Liver (tissue), 9 donors: ENCODE results near the gene HEYL. TPM values are rescaled to one million over a fixed set of nuclear protein-coding genes. Genes with fewer than 3 reads are reported as not detected.

ENCODE experiments used
- DNase-seq: peaks from one replicate; pipeline ENCODE4 v3.0.0-alpha.2; 2017; ENCODE audit warnings: low spot score
- H3K27ac ChIP-seq, 2 donors: one replicate each; pipeline ENCODE4 v1.7.0; 2013; ENCODE audit warnings: inconsistent platforms in 2 of 2, low read length in 2 of 2, control low read depth in 1 of 2, low read depth in 1 of 2, mild to moderate bottlenecking in 1 of 2
- H3K27me3 ChIP-seq, 4 donors: one replicate each; pipeline versions ENCODE4 v1.6.1 to v1.7.0; 2013; ENCODE audit warnings: low read length in 3 of 4, inconsistent platforms in 1 of 4, mild to moderate bottlenecking in 1 of 4, moderate library complexity in 1 of 4; ENCODE audit not compliant: control insufficient read depth in 4 of 4, insufficient read depth in 4 of 4
- H3K36me3 ChIP-seq, 4 donors: one replicate each; pipeline versions ENCODE4 v1.6.1 to v1.7.0; 2013; ENCODE audit warnings: low read length in 3 of 4, mild to moderate bottlenecking in 3 of 4, low read depth in 1 of 4, moderate library complexity in 1 of 4; ENCODE audit not compliant: control insufficient read depth in 4 of 4, insufficient read depth in 3 of 4
- H3K4me1 ChIP-seq, 4 donors: one replicate each; pipeline versions ENCODE4 v1.6.1 to v1.7.0; 2013; ENCODE audit warnings: low read length in 3 of 4, mild to moderate bottlenecking in 3 of 4, moderate library complexity in 1 of 4; ENCODE audit not compliant: control insufficient read depth in 4 of 4, insufficient read depth in 4 of 4
- H3K4me3 ChIP-seq, 3 donors: one replicate each; pipeline versions ENCODE4 v1.6.1 to v1.7.0; 2013; ENCODE audit warnings: low read length in 3 of 3, control low read depth in 1 of 3, low read depth in 1 of 3, mild to moderate bottlenecking in 1 of 3
- H3K9ac ChIP-seq, 2 donors: one replicate each; pipeline ENCODE4 v1.7.0; 2013; ENCODE audit warnings: low read length in 2 of 2, mild to moderate bottlenecking in 2 of 2, moderate library complexity in 2 of 2, control low read depth in 1 of 2, low read depth in 1 of 2
- H3K9me3 ChIP-seq, 4 donors: one replicate each; pipeline versions ENCODE4 v1.6.1 to v1.7.0; 2013; ENCODE audit warnings: low read length in 3 of 4; ENCODE audit not compliant: control insufficient read depth in 4 of 4
- CTCF ChIP-seq: fragments of 150-350 bp; IDR thresholded peaks from 2 replicates; pipeline ENCODE4 v1.5.1; 2017; ENCODE audit warnings: improper control_type of control experiment, low read depth, low read length; ENCODE audit not compliant: missing input control
- EGR1 ChIP-seq, 2 donors: IDR thresholded peaks; 2 replicates each; pipeline ENCODE4 v1.6.1; 2016 to 2018; ENCODE audit warnings: antibody characterized with exemption in 2 of 2, low read depth in 2 of 2
- FOXA1 ChIP-seq: IDR thresholded peaks from 2 replicates; pipeline ENCODE4 v1.6.1; 2016; ENCODE audit warnings: antibody characterized with exemption
- FOXA2 ChIP-seq: IDR thresholded peaks from 2 replicates; pipeline ENCODE4 v1.6.1; 2016; ENCODE audit warnings: antibody characterized with exemption
- GABPA ChIP-seq, 2 donors: IDR thresholded peaks in 1 of 2; conservative IDR thresholded peaks in 1 of 2; 2 replicates each; pipeline ENCODE4 v1.6.1; 2016; ENCODE audit warnings: antibody characterized with exemption in 2 of 2, mild to moderate bottlenecking in 1 of 2, moderate library complexity in 1 of 2
- HNF4A ChIP-seq, 2 donors: conservative IDR thresholded peaks; 2 replicates each; pipeline ENCODE4 v1.6.1; 2016; ENCODE audit warnings: antibody characterized with exemption in 2 of 2, mild to moderate bottlenecking in 2 of 2
- HNF4G ChIP-seq: IDR thresholded peaks from 2 replicates; pipeline ENCODE4 v1.6.1; 2016; ENCODE audit warnings: antibody characterized with exemption
- JUND ChIP-seq, 2 donors: IDR thresholded peaks; 2 replicates each; pipeline ENCODE4 v1.6.1; 2016; ENCODE audit warnings: antibody characterized with exemption in 2 of 2
- MAX ChIP-seq: IDR thresholded peaks from 2 replicates; pipeline ENCODE4 v1.6.1; 2016; ENCODE audit warnings: antibody characterized with exemption
- NR2F2 ChIP-seq: IDR thresholded peaks from 2 replicates; pipeline ENCODE4 v1.6.1; 2016; ENCODE audit warnings: antibody characterized with exemption
- RAD21 ChIP-seq, 2 donors: IDR thresholded peaks; 2 replicates each; pipeline ENCODE4 v1.6.1; 2016; ENCODE audit warnings: antibody characterized with exemption in 2 of 2, mild to moderate bottlenecking in 2 of 2
- REST ChIP-seq: IDR thresholded peaks from 2 replicates; pipeline ENCODE4 v1.6.1; 2016; ENCODE audit warnings: antibody characterized with exemption, mild to moderate bottlenecking
- RXRA ChIP-seq, 2 donors: IDR thresholded peaks; 2 replicates each; pipeline ENCODE4 v1.6.1; 2017 to 2018; ENCODE audit warnings: antibody characterized with exemption in 2 of 2, mild to moderate bottlenecking in 1 of 2
- SP1 ChIP-seq: IDR thresholded peaks from 2 replicates; pipeline ENCODE4 v1.6.1; 2018; ENCODE audit warnings: antibody characterized with exemption, mild to moderate bottlenecking
- TAF1 ChIP-seq: conservative IDR thresholded peaks from 2 replicates; pipeline ENCODE4 v1.6.1; 2016; ENCODE audit warnings: antibody characterized with exemption, mild to moderate bottlenecking
- YY1 ChIP-seq: IDR thresholded peaks from 2 replicates; pipeline ENCODE4 v1.6.1; 2016; ENCODE audit warnings: antibody characterized with exemption, mild to moderate bottlenecking
- ZBTB33 ChIP-seq: IDR thresholded peaks from 2 replicates; pipeline ENCODE4 v1.6.1; 2016; ENCODE audit warnings: antibody characterized with exemption
- WGBS: extraction: QIAGEN DNeasy Blood & Tissue Kit; methylation state at CpG from one replicate; pipeline ENCODE4 v1.1.7; 2013; 5-methylcytosine and 5-hydroxymethylcytosine counted together
- polyA plus RNA-seq, 2 donors: library from polyadenylated mRNA; stranded (reverse) in 1 of 2; unstranded in 1 of 2; fragments of 200-250 nt in 1 of 2; fragments of >200 nt in 1 of 2; fragmentation: Nextera tagmentation in 1 of 2; extraction: Ambion mirVana in 1 of 2; gene quantifications; one replicate each; pipeline versions ENCODE4 v1.2.1 to v1.2.3, GENCODE V29; 2013 to 2015
- total RNA-seq, 2 donors: library from RNA; depleted of rRNA; stranded (reverse); fragments of >200 nt; gene quantifications; one replicate each; pipeline ENCODE4 v1.2.3, GENCODE V29; 2014
- TF ChIP-seq, protein P1 (sequence below): IDR thresholded peaks from 2 replicates; pipeline ENCODE4 v1.6.1; 2016; ENCODE audit warnings: antibody characterized with exemption
- donor health status: healthy.
- donor health status: healthy.
- donor health status: healthy.
- donor health status: healthy.
- donor health status: healthy.

The HEYL gene
- total and polyA plus RNA-seq, 4 donors, result 0.61 to 1.7 (median 1.2) TPM

GRCh38 chr1:39685071-39685470, 45.6 kb upstream of the HEYL start:
- peaks cover 0 to 7% (median 5%) of the 10 kb centered on the region in 4 donors for H3K27me3 ChIP-seq

More at GRCh38 chr1:39685071-39685470, 45.6 kb upstream of the HEYL start:
- no peak for TF ChIP-seq JUND (IDR thresholded peaks at IDR 0.05)
- no peak for TF ChIP-seq RAD21 (IDR thresholded peaks at IDR 0.05)
- no peak for TF ChIP-seq HNF4G
- TF ChIP-seq TAF1, result no peak
- no peak for TF ChIP-seq RXRA (IDR thresholded peaks at IDR 0.05)
- no peak for TF ChIP-seq FOXA2
- TF ChIP-seq GABPA (IDR thresholded peaks at IDR 0.05 in 1 of 2, conservative IDR thresholded peaks at IDR 0.05 in 1 of 2), result no peak
- TF ChIP-seq NR2F2, result no peak
- no peak for TF ChIP-seq CTCF
- no peak for TF ChIP-seq ZBTB33
- no peak for TF ChIP-seq EGR1 (IDR thresholded peaks at IDR 0.05; ENCODE audit: low read depth in 2 of 2)
- TF ChIP-seq REST, result no peak
- no peak for TF ChIP-seq FOXA1
- no peak for TF ChIP-seq YY1
- no peak for TF ChIP-seq SP1
- TF ChIP-seq, protein P1, sequence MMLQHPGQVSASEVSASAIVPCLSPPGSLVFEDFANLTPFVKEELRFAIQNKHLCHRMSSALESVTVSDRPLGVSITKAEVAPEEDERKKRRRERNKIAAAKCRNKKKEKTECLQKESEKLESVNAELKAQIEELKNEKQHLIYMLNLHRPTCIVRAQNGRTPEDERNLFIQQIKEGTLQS, result no peak
- no peak for TF ChIP-seq HNF4A (conservative IDR thresholded peaks at IDR 0.05)
- no peak for TF ChIP-seq MAX
- WGBS, result 87% methylated on average over 3 of the region's 3 CpGs
- H3K9me3 ChIP-seq, result no peaks in the 10 kb centered on the region
- H3K27ac ChIP-seq, result no peak overlapping the region
- no peak overlapping the region for H3K9ac ChIP-seq
- no peaks in the 10 kb centered on the region for H3K36me3 ChIP-seq
- no peak overlapping the region for H3K4me3 ChIP-seq
- DNase-seq, result no peak
- H3K4me1 ChIP-seq, result no peaks in the 10 kb centered on the region
